Fibroblast of mammary gland (primary cell): ENCODE data around the gene WDSUB1.
A peak's percentile ranks its signal among the peaks of the same experiment; 100 is the strongest.

ENCODE experiments used
- DNase-seq: peaks from one replicate; pipeline ENCODE4 v3.0.0-alpha.2; 2010; ENCODE audit warnings: low read depth
- H3K4me3 ChIP-seq: 2 replicates; pipeline ENCODE4 v1.5.1; 2011; ENCODE audit warnings: low read depth, mild to moderate bottlenecking, low read length, moderate library complexity; ENCODE audit not compliant: control insufficient read depth
- TF ChIP-seq, protein P1 (sequence below): conservative IDR thresholded peaks from 2 replicates; pipeline ENCODE4 v1.5.1; 2011; ENCODE audit warnings: low read depth, low read length, inconsistent platforms; ENCODE audit not compliant: control insufficient read depth, insufficient read depth

WDSUB1 gene, protein sequence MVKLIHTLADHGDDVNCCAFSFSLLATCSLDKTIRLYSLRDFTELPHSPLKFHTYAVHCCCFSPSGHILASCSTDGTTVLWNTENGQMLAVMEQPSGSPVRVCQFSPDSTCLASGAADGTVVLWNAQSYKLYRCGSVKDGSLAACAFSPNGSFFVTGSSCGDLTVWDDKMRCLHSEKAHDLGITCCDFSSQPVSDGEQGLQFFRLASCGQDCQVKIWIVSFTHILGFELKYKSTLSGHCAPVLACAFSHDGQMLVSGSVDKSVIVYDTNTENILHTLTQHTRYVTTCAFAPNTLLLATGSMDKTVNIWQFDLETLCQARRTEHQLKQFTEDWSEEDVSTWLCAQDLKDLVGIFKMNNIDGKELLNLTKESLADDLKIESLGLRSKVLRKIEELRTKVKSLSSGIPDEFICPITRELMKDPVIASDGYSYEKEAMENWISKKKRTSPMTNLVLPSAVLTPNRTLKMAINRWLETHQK

DNA sequence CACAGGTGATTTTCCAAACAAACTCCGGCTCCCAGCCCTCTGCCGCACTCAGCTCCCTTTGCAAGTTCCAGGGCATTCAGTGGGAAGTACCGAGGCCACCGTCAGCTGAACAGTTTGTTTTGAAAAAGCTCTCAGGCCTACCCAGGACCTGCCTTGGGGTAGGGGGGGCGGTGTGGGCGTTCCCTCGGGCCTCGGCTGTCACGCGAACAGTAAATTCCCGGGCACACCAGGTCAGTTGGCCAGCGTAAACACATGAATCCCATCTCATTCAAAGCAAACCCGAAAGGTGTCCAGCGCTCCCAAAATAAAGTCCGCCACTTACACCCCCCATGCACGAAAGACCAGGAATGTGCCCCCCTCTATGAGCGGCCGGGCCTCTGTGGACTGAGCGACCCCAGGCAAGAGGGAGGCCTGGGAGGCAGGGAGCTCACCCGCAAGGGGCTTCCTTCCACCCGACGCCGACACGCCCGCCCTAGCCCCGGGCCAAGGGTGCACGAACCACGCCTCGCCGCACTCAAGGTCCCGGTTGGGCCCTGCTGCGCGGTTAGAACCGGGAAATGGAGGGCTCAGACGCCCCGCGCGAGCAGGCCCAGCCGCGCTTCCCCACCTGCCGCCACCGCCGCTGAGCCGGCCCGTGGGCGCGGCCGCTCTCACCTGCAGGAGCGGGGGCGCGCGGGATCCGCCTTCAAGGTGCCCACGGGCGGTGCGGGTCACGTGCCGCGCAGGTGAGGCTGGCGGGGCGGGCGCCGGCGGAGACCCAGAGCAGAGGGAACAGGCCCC lies at the start of gene WDSUB1:
WDSUB1 (minus strand) TSS at position 775 of the 780 bp plus-strand sequence. CDS start 3,634 bp downstream, outside the sequence.
- TF ChIP-seq, protein P1, sequence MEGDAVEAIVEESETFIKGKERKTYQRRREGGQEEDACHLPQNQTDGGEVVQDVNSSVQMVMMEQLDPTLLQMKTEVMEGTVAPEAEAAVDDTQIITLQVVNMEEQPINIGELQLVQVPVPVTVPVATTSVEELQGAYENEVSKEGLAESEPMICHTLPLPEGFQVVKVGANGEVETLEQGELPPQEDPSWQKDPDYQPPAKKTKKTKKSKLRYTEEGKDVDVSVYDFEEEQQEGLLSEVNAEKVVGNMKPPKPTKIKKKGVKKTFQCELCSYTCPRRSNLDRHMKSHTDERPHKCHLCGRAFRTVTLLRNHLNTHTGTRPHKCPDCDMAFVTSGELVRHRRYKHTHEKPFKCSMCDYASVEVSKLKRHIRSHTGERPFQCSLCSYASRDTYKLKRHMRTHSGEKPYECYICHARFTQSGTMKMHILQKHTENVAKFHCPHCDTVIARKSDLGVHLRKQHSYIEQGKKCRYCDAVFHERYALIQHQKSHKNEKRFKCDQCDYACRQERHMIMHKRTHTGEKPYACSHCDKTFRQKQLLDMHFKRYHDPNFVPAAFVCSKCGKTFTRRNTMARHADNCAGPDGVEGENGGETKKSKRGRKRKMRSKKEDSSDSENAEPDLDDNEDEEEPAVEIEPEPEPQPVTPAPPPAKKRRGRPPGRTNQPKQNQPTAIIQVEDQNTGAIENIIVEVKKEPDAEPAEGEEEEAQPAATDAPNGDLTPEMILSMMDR = no peak
- peak within 1 kb of the TSS; percentile 79 for H3K4me3 ChIP-seq
- peak; percentile 63 for DNase-seq

DNA sequence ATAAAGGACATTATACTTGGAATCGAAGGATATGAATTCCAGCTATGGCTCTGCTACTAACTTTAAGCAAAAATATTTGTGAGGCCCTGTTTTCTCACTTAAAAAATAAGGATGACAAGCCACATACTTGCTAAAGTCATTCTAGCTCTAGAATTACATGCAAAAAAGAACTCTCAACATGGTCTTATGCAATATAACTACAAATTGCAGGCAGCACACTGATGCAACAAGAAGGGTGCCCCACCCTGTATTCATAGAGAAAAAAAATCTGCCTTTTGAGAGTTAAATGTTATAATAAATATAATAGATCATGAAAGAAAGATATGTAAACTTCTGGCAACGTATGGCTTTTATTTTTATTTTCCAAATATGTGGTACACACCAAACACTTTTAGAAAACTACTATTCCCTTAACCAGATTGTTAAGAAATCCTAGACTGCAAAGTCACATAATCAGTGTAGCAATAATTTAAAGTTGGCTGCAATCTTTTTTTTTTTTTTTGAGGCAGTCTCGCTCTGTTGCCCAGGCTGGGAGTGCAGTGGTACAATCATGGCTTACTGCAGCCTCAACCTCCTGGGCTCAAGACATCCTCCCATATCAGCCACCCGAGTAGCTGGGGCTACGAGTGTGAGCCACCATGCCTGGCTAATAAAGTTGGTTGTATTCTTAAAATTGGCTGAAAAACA lies 40.2 kb upstream of the WDSUB1 start:
- peak; percentile 47 for DNase-seq
- TF ChIP-seq, protein P1 = no peak
- H3K4me3 ChIP-seq = no peak overlapping the region

DNA sequence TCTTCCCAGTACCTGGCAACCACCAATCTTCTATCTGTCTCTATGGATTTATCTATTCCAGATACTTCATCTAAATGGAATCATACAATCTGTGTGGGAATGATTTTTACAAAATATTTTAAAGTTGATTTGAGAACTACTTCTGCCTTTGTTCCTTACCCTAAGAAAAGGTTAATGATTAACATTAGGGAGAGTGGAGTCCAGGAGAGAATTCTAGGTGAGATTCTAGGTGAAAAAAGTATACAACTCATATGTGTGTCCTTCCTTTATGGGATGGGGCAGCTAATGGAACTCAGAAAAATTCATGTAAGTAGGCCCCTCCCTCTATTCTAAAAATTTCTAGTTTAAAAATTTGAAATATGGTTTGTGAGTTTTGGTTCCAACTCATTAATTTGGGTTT lies 35.9 kb upstream of the WDSUB1 start:
- TF ChIP-seq, protein P1 = no peak
- DNase-seq = no peak
- no peak overlapping the region for H3K4me3 ChIP-seq

DNA sequence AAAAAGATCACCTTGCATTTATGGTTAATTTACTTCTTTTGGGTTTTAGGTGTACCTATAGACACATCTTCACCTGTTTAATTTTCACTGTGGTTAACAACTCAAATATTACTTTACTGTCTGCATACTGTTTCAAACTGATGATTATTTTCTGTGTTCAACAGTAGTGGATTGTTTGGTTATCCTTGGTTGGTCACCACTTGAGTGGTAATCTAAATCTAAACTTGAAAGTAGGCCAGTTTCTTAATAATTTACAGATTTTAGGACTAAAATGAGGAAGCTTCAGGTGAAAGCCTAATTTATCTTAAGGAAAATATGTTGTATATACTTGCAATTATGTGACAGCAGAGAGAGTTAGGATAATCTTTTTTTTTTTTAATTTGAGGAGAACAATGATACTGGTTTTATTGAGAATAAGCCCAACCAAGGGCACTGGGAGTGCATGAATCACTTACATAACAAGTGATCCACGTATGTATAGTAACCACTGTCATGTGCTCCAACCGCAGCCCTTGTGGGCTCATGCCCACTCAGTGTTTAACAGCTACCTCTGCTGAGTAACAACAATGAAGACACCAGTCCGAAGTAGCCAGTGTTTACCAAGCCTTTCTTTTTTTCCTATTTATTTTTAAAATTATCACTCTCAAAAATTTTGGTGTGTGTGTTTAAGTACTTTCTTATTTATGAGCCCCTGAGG lies 31.0 kb upstream of the WDSUB1 start:
- DNase-seq = peak; percentile 31
- no peak overlapping the region for H3K4me3 ChIP-seq
- TF ChIP-seq, protein P1 = no peak

DNA sequence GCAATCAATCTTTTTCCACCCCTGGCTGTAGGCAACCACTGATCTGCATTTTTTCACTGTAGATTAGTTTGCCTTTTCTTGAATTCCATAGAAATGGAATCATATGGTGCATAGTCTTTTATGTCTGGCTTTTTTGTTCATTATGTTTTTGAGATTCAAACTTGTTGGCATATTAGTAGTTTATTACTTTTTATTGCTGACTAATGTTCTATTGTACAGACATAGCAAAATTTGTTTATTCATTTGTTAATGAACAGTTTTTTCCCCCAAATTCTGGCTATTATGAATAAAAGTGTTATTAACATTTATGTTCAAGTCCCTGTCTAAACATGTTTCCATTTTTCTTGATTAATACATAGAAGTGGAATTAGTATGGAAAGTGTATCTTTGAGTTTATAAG lies 21.4 kb upstream of the WDSUB1 start:
- TF ChIP-seq, protein P1 = no peak
- no peak overlapping the region for H3K4me3 ChIP-seq
- DNase-seq = no peak

DNA sequence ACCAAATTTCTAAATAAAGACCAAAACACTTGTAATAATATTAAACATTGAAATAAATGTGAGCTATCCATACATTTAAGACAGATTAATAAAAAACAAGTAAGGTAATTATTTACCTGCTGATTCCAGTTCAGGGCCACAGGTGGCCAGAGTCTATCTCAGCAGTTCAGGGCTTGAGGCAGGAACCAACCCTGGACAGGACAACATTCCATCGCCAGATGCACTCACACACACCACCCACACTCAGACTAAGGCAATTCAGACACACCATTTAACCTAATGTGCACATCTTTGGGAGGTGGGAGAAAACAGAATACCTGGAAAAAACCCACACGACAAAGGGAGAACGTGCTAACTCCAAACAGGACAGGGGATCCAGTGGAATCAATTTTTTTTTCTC lies 14.1 kb upstream of the WDSUB1 start:
- TF ChIP-seq, protein P1 = no peak
- no peak overlapping the region for H3K4me3 ChIP-seq
- no peak for DNase-seq
